T-helper 2 cell treated with Interferon-gamma antibody and Interleukin-4, amounts not matched to agents 5 μg/mL and 100 μg/mL, for 36 hours (primary cell): ENCODE data around the gene FUBP3.

Experiments
- DNase-seq: peaks from one replicate; pipeline ENCODE4 v3.0.0; 2021; ENCODE audit warnings: low spot score
- H3K27ac Mint-ChIP-seq: one replicate; pipeline ENCODE4 v1.8.0; 2021; ENCODE audit warnings: mild to moderate bottlenecking, mixed read lengths
- H3K27me3 Mint-ChIP-seq: one replicate; pipeline ENCODE4 v1.8.0; 2021; ENCODE audit warnings: low read depth, mixed read lengths
- H3K36me3 Mint-ChIP-seq: one replicate; pipeline ENCODE4 v1.8.0; 2021; ENCODE audit warnings: low read depth, mixed read lengths
- H3K4me1 Mint-ChIP-seq: one replicate; pipeline ENCODE4 v1.8.0; 2021; ENCODE audit warnings: low read depth, mixed read lengths
- H3K4me3 Mint-ChIP-seq: one replicate; pipeline ENCODE4 v1.8.0; 2022; ENCODE audit warnings: mild to moderate bottlenecking, moderate library complexity, mixed read lengths
- H3K9me3 Mint-ChIP-seq: one replicate; pipeline ENCODE4 v1.8.0; 2021; ENCODE audit warnings: mixed read lengths

The FUBP3 gene

GRCh38 chr9:130662970-130663257 is 83.5 kb downstream of the FUBP3 start:
- H3K9me3 Mint-ChIP-seq: no peaks in the 10 kb centered on the region
- H3K27me3 Mint-ChIP-seq: peaks cover 62% of the 10 kb centered on the region
- H3K4me3 Mint-ChIP-seq: no peak overlapping the region
- DNase-seq: no peak
- H3K4me1 Mint-ChIP-seq: no peaks in the 10 kb centered on the region
- peak overlapping the region; percentile 60 for H3K27ac Mint-ChIP-seq
- no peaks in the 10 kb centered on the region for H3K36me3 Mint-ChIP-seq

DNA sequence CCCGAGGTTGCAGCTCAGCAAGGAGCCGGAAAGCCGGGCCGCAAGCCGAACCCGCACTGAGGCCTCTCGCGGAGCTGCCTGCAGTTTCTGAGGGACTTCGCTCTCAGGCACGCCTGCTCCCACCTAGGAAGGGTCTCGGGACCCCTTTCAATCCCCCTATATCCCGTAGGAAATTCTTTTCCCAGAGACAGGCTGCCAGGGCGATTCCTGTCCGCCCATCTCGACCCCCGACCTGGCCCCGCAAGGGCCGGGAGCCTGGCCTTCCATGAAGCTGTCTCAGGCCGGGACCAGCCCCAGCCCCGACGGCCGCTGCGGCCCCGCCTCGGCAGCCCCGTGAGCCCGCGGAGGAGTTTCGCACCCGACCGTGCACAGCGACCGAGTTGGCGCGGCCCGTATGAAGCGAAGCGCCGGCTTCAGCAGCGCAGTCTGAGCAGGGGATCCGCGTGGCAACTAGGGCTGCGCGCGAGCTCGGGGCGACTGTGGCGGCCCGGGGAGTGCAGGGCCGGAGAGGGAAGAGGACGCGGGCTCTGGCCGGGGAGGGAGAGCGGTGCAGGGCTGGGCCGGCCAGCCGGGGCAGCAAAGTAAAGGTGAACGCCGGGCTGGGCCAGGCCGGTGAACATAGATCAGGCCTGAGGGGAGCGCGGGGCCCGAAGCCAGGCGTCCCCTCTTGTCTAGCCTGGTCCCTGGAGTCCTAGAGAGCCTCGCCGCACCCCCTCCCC is 84.0 kb downstream of the FUBP3 start:
- Mint-ChIP-seq H3K27me3 (peaks cover 62% of the 10 kb centered on the region), H3K4me3 (no peak overlapping the region), H3K4me1 (no peaks in the 10 kb centered on the region), H3K27ac (no peak overlapping the region), H3K9me3 (no peaks in the 10 kb centered on the region), H3K36me3 (no peaks in the 10 kb centered on the region)
- DNase-seq: no peak

DNA sequence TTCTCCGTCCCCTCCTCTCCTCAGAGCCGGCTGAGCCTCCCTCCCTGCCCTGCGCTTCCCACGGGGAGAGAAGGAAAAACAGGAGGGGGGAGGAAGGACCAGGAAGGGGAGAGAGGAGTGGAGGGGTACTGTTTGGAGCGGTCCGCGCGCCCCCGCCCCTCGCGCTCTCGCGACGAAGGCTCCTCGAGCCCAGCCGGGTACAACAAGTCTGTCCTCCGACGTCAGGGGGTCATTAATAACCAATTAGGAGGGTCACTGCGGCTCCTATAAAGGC is 84.5 kb downstream of the FUBP3 start:
- DNase-seq: no peak
- peaks cover 62% of the 10 kb centered on the region for H3K27me3 Mint-ChIP-seq
- no peak overlapping the region for H3K4me3 Mint-ChIP-seq
- no peaks in the 10 kb centered on the region for H3K9me3 Mint-ChIP-seq
- H3K27ac Mint-ChIP-seq: no peak overlapping the region
- no peaks in the 10 kb centered on the region for H3K4me1 Mint-ChIP-seq
- no peaks in the 10 kb centered on the region for H3K36me3 Mint-ChIP-seq

GRCh38 chr9:130664251-130665028 is 85.1 kb downstream of the FUBP3 start, which contains the start of gene PRDM12:
PRDM12 (plus strand) TSS chr9:130664594; CDS start chr9:130664654, 60 bp downstream.
- H3K27me3 Mint-ChIP-seq: peaks cover 60% of the 10 kb centered on the region
- peak within 1 kb of the TSS; percentile 63 for H3K27ac Mint-ChIP-seq
- H3K9me3 Mint-ChIP-seq: no peaks in the 10 kb centered on the region

DNA sequence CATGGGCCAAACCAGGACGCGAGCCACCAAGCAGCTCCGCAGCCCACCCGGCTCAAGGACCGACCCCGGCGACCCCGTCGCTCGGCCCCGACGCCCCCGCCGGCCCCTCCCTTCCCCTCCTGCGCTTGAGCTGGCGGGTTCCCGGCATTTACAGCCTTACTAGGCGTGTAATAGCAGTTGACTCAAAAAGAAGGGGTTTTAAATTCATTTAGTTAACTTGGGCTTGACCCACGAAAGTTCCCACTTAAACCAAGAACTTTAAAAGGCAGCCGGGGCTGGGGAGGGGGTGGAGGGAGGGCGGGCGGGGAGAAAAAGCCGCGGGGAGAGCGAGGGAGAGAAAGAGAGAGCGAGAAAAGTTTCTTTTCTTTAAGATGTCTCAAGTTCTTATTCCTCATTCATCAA is 85.7 kb downstream of the FUBP3 start:
- H3K27ac Mint-ChIP-seq: peak overlapping the region; percentile 63
- H3K9me3 Mint-ChIP-seq: no peaks in the 10 kb centered on the region
- H3K27me3 Mint-ChIP-seq: peaks cover 57% of the 10 kb centered on the region
- no peaks in the 10 kb centered on the region for H3K36me3 Mint-ChIP-seq
- no peaks in the 10 kb centered on the region for H3K4me1 Mint-ChIP-seq
- no peak overlapping the region for H3K4me3 Mint-ChIP-seq
- no peak for DNase-seq

More at GRCh38 chr9:130664251-130665028, 85.1 kb downstream of the FUBP3 start, which contains the start of gene PRDM12:
- Mint-ChIP-seq H3K36me3 (no peaks in the 10 kb centered on the region), H3K4me1 (no peaks in the 10 kb centered on the region), H3K4me3 (no peak within 1 kb of the TSS)
- DNase-seq: no peak

DNA sequence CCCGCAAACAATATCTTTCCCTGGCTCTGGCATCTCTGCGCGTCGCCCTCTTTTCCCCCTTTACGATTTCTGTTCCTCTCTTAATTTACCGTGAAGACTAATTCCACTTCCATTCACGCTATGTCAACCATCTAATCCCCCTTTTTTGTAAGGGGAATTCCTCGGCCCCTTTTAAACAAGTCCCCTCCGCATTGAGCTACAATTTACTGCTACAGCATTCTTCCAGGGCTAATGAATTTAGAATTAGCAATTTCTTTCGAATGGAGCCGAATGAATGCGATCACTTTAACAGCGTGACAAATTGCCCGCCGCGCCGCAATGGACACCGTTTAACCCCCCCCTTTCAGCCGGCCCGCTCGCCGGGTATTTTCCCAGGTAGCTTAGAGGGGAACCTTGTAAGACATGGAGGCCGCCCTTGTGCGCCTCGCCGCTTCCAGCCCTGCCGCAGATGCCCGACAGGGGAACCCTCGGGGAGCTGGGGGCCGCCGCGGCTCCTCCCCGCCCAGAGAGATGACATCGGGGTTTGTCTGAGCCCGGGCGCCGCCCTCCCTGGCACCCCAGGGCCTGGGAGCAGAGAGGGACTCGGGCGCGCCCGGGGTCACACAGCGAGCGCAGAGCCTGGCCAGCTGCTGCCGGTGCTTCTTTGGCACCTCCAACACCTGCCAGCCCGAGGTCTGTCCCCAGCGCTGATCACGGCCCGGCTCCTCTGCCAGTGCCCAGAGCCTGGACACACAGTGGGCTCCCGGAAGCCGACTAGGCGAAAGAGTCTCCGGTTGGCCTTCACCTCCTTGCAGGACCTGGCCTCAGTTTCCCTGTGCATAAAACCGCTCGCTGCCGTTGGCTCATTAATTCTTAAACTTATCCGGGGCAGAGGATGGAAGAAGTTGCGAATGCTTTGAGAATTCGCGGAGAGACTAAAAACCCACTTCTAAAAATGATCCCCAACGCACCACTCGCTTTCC is 86.3 kb downstream of the FUBP3 start:
- peaks cover 60% of the 10 kb centered on the region for H3K27me3 Mint-ChIP-seq
- H3K36me3 Mint-ChIP-seq: no peaks in the 10 kb centered on the region
- H3K4me3 Mint-ChIP-seq: no peak overlapping the region
- H3K4me1 Mint-ChIP-seq: no peaks in the 10 kb centered on the region
- H3K9me3 Mint-ChIP-seq: no peaks in the 10 kb centered on the region
- H3K27ac Mint-ChIP-seq: peak overlapping the region; percentile 63
- no peak for DNase-seq

- Mint-ChIP-seq H3K27me3 (peaks cover 60% of the 10 kb centered on the region), H3K27ac (no peak overlapping the region), H3K36me3 (no peaks in the 10 kb centered on the region), H3K9me3 (no peaks in the 10 kb centered on the region), H3K4me3 (no peak overlapping the region), H3K4me1 (no peaks in the 10 kb centered on the region)
- DNase-seq: no peak
Observed at GRCh38 chr9:130666393-130667119, 87.2 kb downstream of the FUBP3 start.

GRCh38 chr9:130667120-130667435 is 87.7 kb downstream of the FUBP3 start:
- no peaks in the 10 kb centered on the region for H3K36me3 Mint-ChIP-seq
- no peak overlapping the region for H3K27ac Mint-ChIP-seq
- H3K27me3 Mint-ChIP-seq: peaks cover 58% of the 10 kb centered on the region
- no peak overlapping the region for H3K4me3 Mint-ChIP-seq
- no peaks in the 10 kb centered on the region for H3K9me3 Mint-ChIP-seq
- no peak for DNase-seq
- H3K4me1 Mint-ChIP-seq: no peaks in the 10 kb centered on the region

GRCh38 chr9:130668196-130668595 is 88.8 kb downstream of the FUBP3 start:
- H3K4me3 Mint-ChIP-seq: no peak overlapping the region
- H3K27ac Mint-ChIP-seq: no peak overlapping the region
- peaks cover 52% of the 10 kb centered on the region for H3K27me3 Mint-ChIP-seq
- H3K4me1 Mint-ChIP-seq: no peaks in the 10 kb centered on the region
- H3K9me3 Mint-ChIP-seq: no peaks in the 10 kb centered on the region
- no peaks in the 10 kb centered on the region for H3K36me3 Mint-ChIP-seq
- no peak for DNase-seq

- Mint-ChIP-seq H3K9me3 (no peaks in the 10 kb centered on the region), H3K27ac (no peak overlapping the region), H3K27me3 (peaks cover 50% of the 10 kb centered on the region), H3K36me3 (no peaks in the 10 kb centered on the region), H3K4me3 (no peak overlapping the region), H3K4me1 (no peaks in the 10 kb centered on the region)
- no peak for DNase-seq
Observed at GRCh38 chr9:130668659-130669058, 89.3 kb downstream of the FUBP3 start.

DNA sequence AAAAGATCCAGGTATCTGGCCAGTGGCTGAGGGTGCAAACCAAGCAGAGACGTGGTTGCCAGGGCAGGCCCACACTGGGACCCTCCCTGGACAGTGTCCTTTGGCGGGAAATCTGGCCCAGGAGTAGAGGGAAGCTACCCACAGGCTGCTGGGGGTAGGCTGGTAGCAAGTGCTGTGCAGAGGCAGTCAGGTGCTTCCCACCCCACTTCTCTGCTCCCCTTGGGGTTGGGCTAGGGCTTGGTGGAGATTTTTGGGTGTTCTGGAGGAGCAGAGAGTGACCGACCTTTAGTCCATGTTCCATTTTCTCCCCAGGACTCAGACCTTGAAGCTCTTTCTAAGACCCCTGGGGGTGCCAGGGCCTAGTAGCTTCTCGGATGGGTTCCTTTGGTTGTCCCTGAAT is 90.6 kb downstream of the FUBP3 start:
- no peak overlapping the region for H3K4me3 Mint-ChIP-seq
- no peaks in the 10 kb centered on the region for H3K4me1 Mint-ChIP-seq
- peaks cover 43% of the 10 kb centered on the region for H3K27me3 Mint-ChIP-seq
- H3K9me3 Mint-ChIP-seq: no peaks in the 10 kb centered on the region
- no peaks in the 10 kb centered on the region for H3K36me3 Mint-ChIP-seq
- DNase-seq: no peak
- H3K27ac Mint-ChIP-seq: no peak overlapping the region

DNA sequence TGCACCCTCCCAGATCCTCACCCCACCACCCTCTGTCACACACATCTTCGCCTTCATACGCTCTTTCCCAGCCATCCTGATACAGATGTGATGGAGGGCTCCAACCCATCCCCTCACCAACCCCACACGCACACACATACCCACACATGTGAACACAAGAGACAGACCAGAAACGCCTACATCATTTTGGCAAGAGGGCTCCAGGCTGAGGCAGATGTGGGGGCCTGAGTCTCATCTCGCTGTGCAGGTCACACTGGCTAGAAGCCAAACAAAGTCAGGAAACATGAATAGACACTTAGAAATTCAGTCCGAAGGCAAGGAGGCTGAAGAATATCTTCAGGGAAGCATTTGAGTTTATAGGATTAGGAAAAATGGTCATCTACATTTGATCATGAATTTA is 91.3 kb downstream of the FUBP3 start:
- H3K27me3 Mint-ChIP-seq: peaks cover 38% of the 10 kb centered on the region
- H3K4me1 Mint-ChIP-seq: no peaks in the 10 kb centered on the region
- H3K27ac Mint-ChIP-seq: no peak overlapping the region
- DNase-seq: no peak
- no peaks in the 10 kb centered on the region for H3K9me3 Mint-ChIP-seq
- H3K4me3 Mint-ChIP-seq: no peak overlapping the region
- H3K36me3 Mint-ChIP-seq: no peaks in the 10 kb centered on the region

GRCh38 chr9:130672466-130672865 is 93.1 kb downstream of the FUBP3 start:
- Mint-ChIP-seq H3K27ac (no peak overlapping the region), H3K36me3 (no peaks in the 10 kb centered on the region), H3K27me3 (peaks cover 34% of the 10 kb centered on the region), H3K4me3 (no peak overlapping the region), H3K9me3 (no peaks in the 10 kb centered on the region), H3K4me1 (no peaks in the 10 kb centered on the region)
- DNase-seq: no peak
